PC-9 (cell line): Measurements from ENCODE around the gene ABCA4.

Experiments
- EZH2 ChIP-seq: fragments of 200-600 bp; sonication (generic); IDR thresholded peaks from 2 replicates; pipeline ENCODE4 v1.8.0; 2017; ENCODE audit warnings: antibody characterized with exemption, low read depth
- TF ChIP-seq, protein P1 (sequence below): fragments of 200-600 bp; sonication (generic); conservative IDR thresholded peaks from 2 replicates; pipeline ENCODE4 v1.6.1; 2017; ENCODE audit warnings: mixed run types, antibody characterized with exemption, mild to moderate bottlenecking, moderate library complexity

DNA sequence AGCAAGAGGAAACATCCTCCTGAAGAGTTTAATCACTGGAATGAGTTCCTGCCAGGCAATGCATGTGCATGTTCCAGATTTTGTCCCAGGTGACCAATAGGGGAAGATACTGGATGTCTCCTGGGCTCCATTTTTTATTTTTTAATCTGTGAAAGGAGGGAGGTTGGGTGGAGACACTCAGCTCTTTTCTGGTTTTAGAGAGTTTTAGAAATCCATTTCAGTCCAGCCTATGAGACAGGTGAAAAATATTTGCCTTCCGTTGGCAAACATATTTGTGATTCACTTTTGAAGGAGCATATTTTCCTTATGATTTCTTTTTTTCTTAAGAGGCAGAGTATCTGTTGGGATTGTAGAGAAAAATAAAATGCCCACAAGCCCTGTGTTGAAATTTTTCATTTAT, 70.7 kb downstream of the ABCA4 start:
- TF ChIP-seq, protein P1, sequence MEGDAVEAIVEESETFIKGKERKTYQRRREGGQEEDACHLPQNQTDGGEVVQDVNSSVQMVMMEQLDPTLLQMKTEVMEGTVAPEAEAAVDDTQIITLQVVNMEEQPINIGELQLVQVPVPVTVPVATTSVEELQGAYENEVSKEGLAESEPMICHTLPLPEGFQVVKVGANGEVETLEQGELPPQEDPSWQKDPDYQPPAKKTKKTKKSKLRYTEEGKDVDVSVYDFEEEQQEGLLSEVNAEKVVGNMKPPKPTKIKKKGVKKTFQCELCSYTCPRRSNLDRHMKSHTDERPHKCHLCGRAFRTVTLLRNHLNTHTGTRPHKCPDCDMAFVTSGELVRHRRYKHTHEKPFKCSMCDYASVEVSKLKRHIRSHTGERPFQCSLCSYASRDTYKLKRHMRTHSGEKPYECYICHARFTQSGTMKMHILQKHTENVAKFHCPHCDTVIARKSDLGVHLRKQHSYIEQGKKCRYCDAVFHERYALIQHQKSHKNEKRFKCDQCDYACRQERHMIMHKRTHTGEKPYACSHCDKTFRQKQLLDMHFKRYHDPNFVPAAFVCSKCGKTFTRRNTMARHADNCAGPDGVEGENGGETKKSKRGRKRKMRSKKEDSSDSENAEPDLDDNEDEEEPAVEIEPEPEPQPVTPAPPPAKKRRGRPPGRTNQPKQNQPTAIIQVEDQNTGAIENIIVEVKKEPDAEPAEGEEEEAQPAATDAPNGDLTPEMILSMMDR: no peak
- no peak for TF ChIP-seq EZH2
